Panc1 (cell line): ENCODE data around the gene ASAP2. TPM values are rescaled to one million over a fixed set of nuclear protein-coding genes. Genes with fewer than 3 reads are reported as not detected.

Experiments used
- ATAC-seq: fragments of 200-7000 bp; cut with Tn5 transposase; 2 replicates; pipeline ENCODE4 v1.9.1; 2020; ENCODE audit warnings: mild to moderate bottlenecking, moderate library complexity
- BruUV-seq: library from RNA; stranded (reverse); fragments of 400-500 nt; replicated peaks from 2 replicates; lab custom pipeline; 2021; lab: Mats Ljungman, UMichigan
- CTCF ChIA-PET: fragments of 300-600 bp; sonication (Branson Sonifier 250); formaldehyde crosslinking; loops from one replicate; lab custom pipeline; 2022; ENCODE audit warnings: antibody characterized with exemption; lab: Charles Lee
- POLR2A ChIA-PET: fragments of 300-600 bp; sonication (Branson Sonifier 250); formaldehyde crosslinking; loops from one replicate; lab custom pipeline; 2022; ENCODE audit warnings: antibody characterized with exemption; lab: Charles Lee
- DNase-seq: peaks from one replicate; pipeline ENCODE4 v3.0.0-alpha.2; 2010; ENCODE audit warnings: low read depth, low spot score
- H3K27ac ChIP-seq: 2 replicates; pipeline ENCODE4 v1.5.1; 2011; ENCODE audit warnings: mild to moderate bottlenecking, low read length, inconsistent platforms
- H3K27me3 ChIP-seq: fragments of 200-500 bp; sonication (Bioruptor generic); 2 replicates; pipeline ENCODE4 v1.6.0; 2014; ENCODE audit warnings: low read length, inconsistent platforms; ENCODE audit not compliant: control insufficient read depth, insufficient read depth
- H3K36me3 ChIP-seq: fragments of 200-500 bp; sonication (Bioruptor generic); 2 replicates; pipeline ENCODE4 v1.5.1; 2014; ENCODE audit warnings: inconsistent platforms, mild to moderate bottlenecking, low read length, moderate library complexity; ENCODE audit not compliant: control insufficient read depth, insufficient read depth
- H3K4me1 ChIP-seq: 2 replicates; pipeline ENCODE4 v1.5.1; 2011; ENCODE audit warnings: inconsistent platforms, mild to moderate bottlenecking, low read length, moderate library complexity; ENCODE audit not compliant: control insufficient read depth, insufficient read depth
- H3K4me3 ChIP-seq, 2 experiments: 2 replicates each; pipeline ENCODE4 v1.5.1; 2011 to 2012; ENCODE audit warnings: low read depth in 2 of 2, low read length in 2 of 2, mild to moderate bottlenecking in 2 of 2, inconsistent platforms in 1 of 2, moderate library complexity in 1 of 2
- H3K9me3 ChIP-seq: fragments of 200-500 bp; sonication (Bioruptor generic); 2 replicates; pipeline ENCODE4 v1.5.1; 2014; ENCODE audit warnings: low read depth, mild to moderate bottlenecking, inconsistent platforms, low read length, moderate library complexity; ENCODE audit not compliant: control insufficient read depth, insufficient read depth
- CTCF ChIP-seq: fragments of 450-650 bp; IDR thresholded peaks from 2 replicates; pipeline ENCODE4 v1.5.1; 2017; ENCODE audit warnings: mild to moderate bottlenecking
- POLR2AphosphoS5 ChIP-seq: IDR thresholded peaks from 2 replicates; pipeline ENCODE4 v1.6.1; 2012; ENCODE audit warnings: mild to moderate bottlenecking, low read depth, low read length, moderate library complexity
- SIN3A ChIP-seq: IDR thresholded peaks from 2 replicates; pipeline ENCODE4 v1.6.1; 2012; ENCODE audit warnings: low read depth, mild to moderate bottlenecking, low read length, moderate library complexity, borderline replicate concordance; ENCODE audit not compliant: insufficient read depth
- TCF7L2 ChIP-seq: IDR thresholded peaks from 2 replicates; pipeline ENCODE4 v1.6.1; 2011; ENCODE audit warnings: mild to moderate bottlenecking, low read depth, low read length, inconsistent platforms
- in situ Hi-C: cut with HindIII; loops from 2 replicates; pipeline ENCODE4 v1.10.0; 2016; ENCODE audit warnings: low sequenced_read_pairs, low pct_unique_long_range_greater_than_20kb
- intact Hi-C: fragments of 100-400 bp; cut with micrococcal nuclease; formaldehyde crosslinking; loops from one replicate; pipeline ENCODE4 v1.10.0; 2022; ENCODE audit not compliant: unreplicated experiment
- total RNA-seq: library from RNA; stranded (reverse); gene quantifications from one replicate; pipeline ENCODE4 v1.2.1, GENCODE V29; 2021; ENCODE audit not compliant: unreplicated experiment
- TF ChIP-seq, protein P1 (sequence below), 2 experiments: IDR thresholded peaks; 2 replicates each; pipeline ENCODE4 v1.6.1; 2011 to 2012; ENCODE audit warnings: low read depth in 2 of 2, control low read depth in 1 of 2, low read length in 1 of 2, mild to moderate bottlenecking in 1 of 2, moderate library complexity in 1 of 2; ENCODE audit not compliant: insufficient read depth in 1 of 2

The ASAP2 gene
- total RNA-seq, 1 experiment from 2014 or later, result 107 TPM

- no peaks in the 10 kb centered on the region for H3K27me3 ChIP-seq
- POLR2A ChIA-PET, result interaction anchor here (0.6 kb wide), 1 partner anchor 107 kb away, joined by 3 read pairs; no protein-coding TSS in a partner anchor
- in situ Hi-C loops, result no loop called here
- H3K27ac ChIP-seq, result peak overlapping the region; percentile 100
- H3K9me3 ChIP-seq, result no peaks in the 10 kb centered on the region
- BruUV-seq, result no TSS peak
- no peaks in the 10 kb centered on the region for H3K36me3 ChIP-seq
- CTCF ChIA-PET, result interaction anchor here (0.7 kb wide), 1 partner anchor 25 kb away, joined by 3 read pairs; no protein-coding TSS in a partner anchor
- H3K4me1 ChIP-seq, result peaks cover 97% of the 10 kb centered on the region
- DNase-seq, result no peak
- no peak for ATAC-seq
- TF ChIP-seq SIN3A (no peak), POLR2AphosphoS5 (peak; percentile 23; the same call in 1 of the 2 replicates), CTCF (no peak), TCF7L2 (no peak)
- TF ChIP-seq, protein P1, sequence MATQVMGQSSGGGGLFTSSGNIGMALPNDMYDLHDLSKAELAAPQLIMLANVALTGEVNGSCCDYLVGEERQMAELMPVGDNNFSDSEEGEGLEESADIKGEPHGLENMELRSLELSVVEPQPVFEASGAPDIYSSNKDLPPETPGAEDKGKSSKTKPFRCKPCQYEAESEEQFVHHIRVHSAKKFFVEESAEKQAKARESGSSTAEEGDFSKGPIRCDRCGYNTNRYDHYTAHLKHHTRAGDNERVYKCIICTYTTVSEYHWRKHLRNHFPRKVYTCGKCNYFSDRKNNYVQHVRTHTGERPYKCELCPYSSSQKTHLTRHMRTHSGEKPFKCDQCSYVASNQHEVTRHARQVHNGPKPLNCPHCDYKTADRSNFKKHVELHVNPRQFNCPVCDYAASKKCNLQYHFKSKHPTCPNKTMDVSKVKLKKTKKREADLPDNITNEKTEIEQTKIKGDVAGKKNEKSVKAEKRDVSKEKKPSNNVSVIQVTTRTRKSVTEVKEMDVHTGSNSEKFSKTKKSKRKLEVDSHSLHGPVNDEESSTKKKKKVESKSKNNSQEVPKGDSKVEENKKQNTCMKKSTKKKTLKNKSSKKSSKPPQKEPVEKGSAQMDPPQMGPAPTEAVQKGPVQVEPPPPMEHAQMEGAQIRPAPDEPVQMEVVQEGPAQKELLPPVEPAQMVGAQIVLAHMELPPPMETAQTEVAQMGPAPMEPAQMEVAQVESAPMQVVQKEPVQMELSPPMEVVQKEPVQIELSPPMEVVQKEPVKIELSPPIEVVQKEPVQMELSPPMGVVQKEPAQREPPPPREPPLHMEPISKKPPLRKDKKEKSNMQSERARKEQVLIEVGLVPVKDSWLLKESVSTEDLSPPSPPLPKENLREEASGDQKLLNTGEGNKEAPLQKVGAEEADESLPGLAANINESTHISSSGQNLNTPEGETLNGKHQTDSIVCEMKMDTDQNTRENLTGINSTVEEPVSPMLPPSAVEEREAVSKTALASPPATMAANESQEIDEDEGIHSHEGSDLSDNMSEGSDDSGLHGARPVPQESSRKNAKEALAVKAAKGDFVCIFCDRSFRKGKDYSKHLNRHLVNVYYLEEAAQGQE (IDR thresholded peaks at IDR 0.05; ENCODE audit: insufficient read depth in 1 of 2, low read depth in 2 of 2, low read length in 1 of 2), result no peak
- intact Hi-C loops, result no loop called here
- peak overlapping the region; percentile 24 to 38 for H3K4me3 ChIP-seq
Observed at GRCh38 chr2:9236867-9237266, 30.3 kb downstream of the ASAP2 start.

- POLR2A ChIA-PET, result interaction anchor here (0.6 kb wide), 1 partner anchor 28 kb away, joined by 9 read pairs; no protein-coding TSS in a partner anchor
- Histone ChIP-seq H3K27ac (peak overlapping the region; percentile 100), H3K27me3 (no peaks in the 10 kb centered on the region), H3K4me1 (peaks cover 97% of the 10 kb centered on the region), H3K36me3 (no peaks in the 10 kb centered on the region), H3K9me3 (no peaks in the 10 kb centered on the region), H3K4me3 (peak overlapping the region in 1 of 2 experiments; percentile 11; a peak in 1 of 4 replicates)
- no peak for TF ChIP-seq SIN3A
- intact Hi-C loops (no loop called here), in situ Hi-C loops (no loop called here)
- ATAC-seq, result no peak
- no peak for DNase-seq
- BruUV-seq, result no TSS peak
- CTCF ChIA-PET, result interaction anchor here (0.6 kb wide), 1 partner anchor 72 kb away, joined by 9 read pairs; no protein-coding TSS in a partner anchor
Observed at GRCh38 chr2:9237831-9238230, 31.2 kb downstream of the ASAP2 start.

GRCh38 chr2:9238591-9239326 is 32.1 kb downstream of the ASAP2 start:
- in situ Hi-C loops, result no loop called here
- BruUV-seq, result no TSS peak
- no peak for ATAC-seq
- Histone ChIP-seq H3K9me3 (no peaks in the 10 kb centered on the region), H3K4me1 (peaks cover 96% of the 10 kb centered on the region), H3K36me3 (no peaks in the 10 kb centered on the region), H3K27ac (peak overlapping the region; percentile 100), H3K4me3 (no peak overlapping the region), H3K27me3 (no peaks in the 10 kb centered on the region)
- intact Hi-C loops, result no loop called here
- ChIA-PET CTCF (no interaction called here), POLR2A (interaction anchor here (0.5 kb wide), 2 partner anchors 10 to 31 kb away, joined by 3 to 4 read pairs; no protein-coding TSS in a partner anchor)
- TF ChIP-seq POLR2AphosphoS5, result no peak
- no peak for DNase-seq
